ENCODE results near the gene MARCO. TPM values are rescaled to one million over a fixed set of nuclear protein-coding genes. Genes with fewer than 3 reads are reported as not detected.

The MARCO gene
- total and polyA plus RNA-seq, 2 experiments from 2014 or later, result not detected

GRCh38 chr2:118991554-118991953 is 49.6 kb downstream of the MARCO start (continued):
- TF ChIP-seq, protein P1, sequence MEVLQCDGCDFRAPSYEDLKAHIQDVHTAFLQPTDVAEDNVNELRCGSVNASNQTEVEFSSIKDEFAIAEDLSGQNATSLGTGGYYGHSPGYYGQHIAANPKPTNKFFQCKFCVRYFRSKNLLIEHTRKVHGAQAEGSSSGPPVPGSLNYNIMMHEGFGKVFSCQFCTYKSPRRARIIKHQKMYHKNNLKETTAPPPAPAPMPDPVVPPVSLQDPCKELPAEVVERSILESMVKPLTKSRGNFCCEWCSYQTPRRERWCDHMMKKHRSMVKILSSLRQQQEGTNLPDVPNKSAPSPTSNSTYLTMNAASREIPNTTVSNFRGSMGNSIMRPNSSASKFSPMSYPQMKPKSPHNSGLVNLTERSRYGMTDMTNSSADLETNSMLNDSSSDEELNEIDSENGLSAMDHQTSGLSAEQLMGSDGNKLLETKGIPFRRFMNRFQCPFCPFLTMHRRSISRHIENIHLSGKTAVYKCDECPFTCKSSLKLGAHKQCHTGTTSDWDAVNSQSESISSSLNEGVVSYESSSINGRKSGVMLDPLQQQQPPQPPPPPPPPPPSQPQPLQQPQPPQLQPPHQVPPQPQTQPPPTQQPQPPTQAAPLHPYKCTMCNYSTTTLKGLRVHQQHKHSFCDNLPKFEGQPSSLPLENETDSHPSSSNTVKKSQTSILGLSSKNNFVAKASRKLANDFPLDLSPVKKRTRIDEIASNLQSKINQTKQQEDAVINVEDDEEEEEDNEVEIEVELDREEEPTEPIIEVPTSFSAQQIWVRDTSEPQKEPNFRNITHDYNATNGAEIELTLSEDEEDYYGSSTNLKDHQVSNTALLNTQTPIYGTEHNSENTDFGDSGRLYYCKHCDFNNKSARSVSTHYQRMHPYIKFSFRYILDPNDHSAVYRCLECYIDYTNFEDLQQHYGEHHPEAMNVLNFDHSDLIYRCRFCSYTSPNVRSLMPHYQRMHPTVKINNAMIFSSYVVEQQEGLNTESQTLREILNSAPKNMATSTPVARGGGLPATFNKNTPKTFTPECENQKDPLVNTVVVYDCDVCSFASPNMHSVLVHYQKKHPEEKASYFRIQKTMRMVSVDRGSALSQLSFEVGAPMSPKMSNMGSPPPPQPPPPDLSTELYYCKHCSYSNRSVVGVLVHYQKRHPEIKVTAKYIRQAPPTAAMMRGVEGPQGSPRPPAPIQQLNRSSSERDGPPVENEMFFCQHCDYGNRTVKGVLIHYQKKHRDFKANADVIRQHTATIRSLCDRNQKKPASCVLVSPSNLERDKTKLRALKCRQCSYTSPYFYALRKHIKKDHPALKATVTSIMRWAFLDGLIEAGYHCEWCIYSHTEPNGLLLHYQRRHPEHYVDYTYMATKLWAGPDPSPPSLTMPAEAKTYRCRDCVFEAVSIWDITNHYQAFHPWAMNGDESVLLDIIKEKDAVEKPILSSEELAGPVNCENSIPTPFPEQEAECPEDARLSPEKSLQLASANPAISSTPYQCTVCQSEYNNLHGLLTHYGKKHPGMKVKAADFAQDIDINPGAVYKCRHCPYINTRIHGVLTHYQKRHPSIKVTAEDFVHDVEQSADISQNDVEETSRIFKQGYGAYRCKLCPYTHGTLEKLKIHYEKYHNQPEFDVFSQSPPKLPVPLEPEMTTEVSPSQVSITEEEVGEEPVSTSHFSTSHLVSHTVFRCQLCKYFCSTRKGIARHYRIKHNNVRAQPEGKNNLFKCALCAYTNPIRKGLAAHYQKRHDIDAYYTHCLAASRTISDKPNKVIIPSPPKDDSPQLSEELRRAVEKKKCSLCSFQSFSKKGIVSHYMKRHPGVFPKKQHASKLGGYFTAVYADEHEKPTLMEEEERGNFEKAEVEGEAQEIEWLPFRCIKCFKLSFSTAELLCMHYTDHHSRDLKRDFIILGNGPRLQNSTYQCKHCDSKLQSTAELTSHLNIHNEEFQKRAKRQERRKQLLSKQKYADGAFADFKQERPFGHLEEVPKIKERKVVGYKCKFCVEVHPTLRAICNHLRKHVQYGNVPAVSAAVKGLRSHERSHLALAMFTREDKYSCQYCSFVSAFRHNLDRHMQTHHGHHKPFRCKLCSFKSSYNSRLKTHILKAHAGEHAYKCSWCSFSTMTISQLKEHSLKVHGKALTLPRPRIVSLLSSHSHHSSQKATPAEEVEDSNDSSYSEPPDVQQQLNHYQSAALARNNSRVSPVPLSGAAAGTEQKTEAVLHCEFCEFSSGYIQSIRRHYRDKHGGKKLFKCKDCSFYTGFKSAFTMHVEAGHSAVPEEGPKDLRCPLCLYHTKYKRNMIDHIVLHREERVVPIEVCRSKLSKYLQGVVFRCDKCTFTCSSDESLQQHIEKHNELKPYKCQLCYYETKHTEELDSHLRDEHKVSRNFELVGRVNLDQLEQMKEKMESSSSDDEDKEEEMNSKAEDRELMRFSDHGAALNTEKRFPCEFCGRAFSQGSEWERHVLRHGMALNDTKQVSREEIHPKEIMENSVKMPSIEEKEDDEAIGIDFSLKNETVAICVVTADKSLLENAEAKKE (CRISPR knock-in tag; IDR thresholded peaks at IDR 0.05), result no peak
- TF ChIP-seq CTCF (conservative IDR thresholded peaks at IDR 0.05; ENCODE audit: low read depth in 2 of 2) (no peak), ZNF331 (CRISPR knock-in tag; IDR thresholded peaks at IDR 0.05; ENCODE audit: low read depth) (no peak), POLR2AphosphoS5 (IDR thresholded peaks at IDR 0.05; ENCODE audit: low read depth) (no peak), STAT1 (IDR thresholded peaks at IDR 0.05; ENCODE audit: unreplicated experiment) (no peak)
- TF ChIP-seq, protein P2, sequence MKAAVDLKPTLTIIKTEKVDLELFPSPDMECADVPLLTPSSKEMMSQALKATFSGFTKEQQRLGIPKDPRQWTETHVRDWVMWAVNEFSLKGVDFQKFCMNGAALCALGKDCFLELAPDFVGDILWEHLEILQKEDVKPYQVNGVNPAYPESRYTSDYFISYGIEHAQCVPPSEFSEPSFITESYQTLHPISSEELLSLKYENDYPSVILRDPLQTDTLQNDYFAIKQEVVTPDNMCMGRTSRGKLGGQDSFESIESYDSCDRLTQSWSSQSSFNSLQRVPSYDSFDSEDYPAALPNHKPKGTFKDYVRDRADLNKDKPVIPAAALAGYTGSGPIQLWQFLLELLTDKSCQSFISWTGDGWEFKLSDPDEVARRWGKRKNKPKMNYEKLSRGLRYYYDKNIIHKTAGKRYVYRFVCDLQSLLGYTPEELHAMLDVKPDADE (IDR thresholded peaks at IDR 0.05), result no peak
